Measurements from ENCODE around the gene UMODL1.

DNA sequence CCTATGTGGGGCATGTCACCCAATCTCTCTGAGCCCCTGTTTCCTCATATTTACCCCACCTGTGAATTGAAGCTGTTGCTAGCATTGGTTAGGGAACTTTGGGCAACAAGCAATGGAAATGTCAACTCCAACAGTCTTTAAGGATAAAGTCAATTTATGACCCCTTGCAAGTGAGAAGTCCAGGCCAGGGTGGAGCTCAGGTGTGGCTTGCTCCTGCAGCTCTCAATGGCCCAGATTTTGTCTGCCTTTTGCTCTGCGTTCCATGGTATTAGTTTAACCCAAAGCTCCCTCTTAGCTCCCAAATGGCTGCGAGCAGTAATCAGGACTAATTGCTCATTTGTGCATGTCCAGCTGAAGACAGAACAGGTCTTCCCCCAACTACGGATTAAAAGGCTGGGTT is 77.5 kb downstream of the UMODL1 start:
- TF ChIP-seq, protein P1, sequence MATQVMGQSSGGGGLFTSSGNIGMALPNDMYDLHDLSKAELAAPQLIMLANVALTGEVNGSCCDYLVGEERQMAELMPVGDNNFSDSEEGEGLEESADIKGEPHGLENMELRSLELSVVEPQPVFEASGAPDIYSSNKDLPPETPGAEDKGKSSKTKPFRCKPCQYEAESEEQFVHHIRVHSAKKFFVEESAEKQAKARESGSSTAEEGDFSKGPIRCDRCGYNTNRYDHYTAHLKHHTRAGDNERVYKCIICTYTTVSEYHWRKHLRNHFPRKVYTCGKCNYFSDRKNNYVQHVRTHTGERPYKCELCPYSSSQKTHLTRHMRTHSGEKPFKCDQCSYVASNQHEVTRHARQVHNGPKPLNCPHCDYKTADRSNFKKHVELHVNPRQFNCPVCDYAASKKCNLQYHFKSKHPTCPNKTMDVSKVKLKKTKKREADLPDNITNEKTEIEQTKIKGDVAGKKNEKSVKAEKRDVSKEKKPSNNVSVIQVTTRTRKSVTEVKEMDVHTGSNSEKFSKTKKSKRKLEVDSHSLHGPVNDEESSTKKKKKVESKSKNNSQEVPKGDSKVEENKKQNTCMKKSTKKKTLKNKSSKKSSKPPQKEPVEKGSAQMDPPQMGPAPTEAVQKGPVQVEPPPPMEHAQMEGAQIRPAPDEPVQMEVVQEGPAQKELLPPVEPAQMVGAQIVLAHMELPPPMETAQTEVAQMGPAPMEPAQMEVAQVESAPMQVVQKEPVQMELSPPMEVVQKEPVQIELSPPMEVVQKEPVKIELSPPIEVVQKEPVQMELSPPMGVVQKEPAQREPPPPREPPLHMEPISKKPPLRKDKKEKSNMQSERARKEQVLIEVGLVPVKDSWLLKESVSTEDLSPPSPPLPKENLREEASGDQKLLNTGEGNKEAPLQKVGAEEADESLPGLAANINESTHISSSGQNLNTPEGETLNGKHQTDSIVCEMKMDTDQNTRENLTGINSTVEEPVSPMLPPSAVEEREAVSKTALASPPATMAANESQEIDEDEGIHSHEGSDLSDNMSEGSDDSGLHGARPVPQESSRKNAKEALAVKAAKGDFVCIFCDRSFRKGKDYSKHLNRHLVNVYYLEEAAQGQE (IDR thresholded peaks at IDR 0.05; ENCODE audit: low read depth) = no peak
- TF ChIP-seq MAX (IDR thresholded peaks at IDR 0.05) (no peak), EP300 (IDR thresholded peaks at IDR 0.05; ENCODE audit: borderline replicate concordance) (no peak), TEAD4 (IDR thresholded peaks at IDR 0.05) (no peak), YY1 (IDR thresholded peaks at IDR 0.05; ENCODE audit: low read depth) (no peak), CREB1 (IDR thresholded peaks at IDR 0.05; ENCODE audit: low read depth) (no peak), TAF1 (IDR thresholded peaks at IDR 0.05; ENCODE audit: low read depth) (no peak), NFIC (IDR thresholded peaks at IDR 0.05) (no peak), RAD21 (IDR thresholded peaks at IDR 0.05; ENCODE audit: low read depth) (no peak), CEBPB (IDR thresholded peaks at IDR 0.05) (no peak)
